GM21367 (cell line): ENCODE data around the gene FBXW12.
"Not testable (repeated sequence)": the region's sequence is repeated elsewhere in the genome, so short reads cannot be mapped to it uniquely, and the experiment has no call there.

ENCODE experiments used
- ATAC-seq: cut with Tn5 transposase; IDR thresholded peaks from one replicate; pipeline ENCODE4 v1.9.1; 2021; ENCODE audit not compliant: unreplicated experiment

The FBXW12 gene

GRCh38 chr3:48371651-48372376, at the start of gene FBXW12:
TSS of gene FBXW12 (plus strand) at chr3:48372219. CDS start at chr3:48372768, 549 bp downstream.
- no peak for ATAC-seq

GRCh38 chr3:48331706-48332435, 40.1 kb upstream of the FBXW12 start:
- ATAC-seq: not testable (repeated sequence)

GRCh38 chr3:48333346-48334245, 38.4 kb upstream of the FBXW12 start, which contains the start of gene SPINK8:
TSS of gene SPINK8 (minus strand) at chr3:48333661. CDS start at chr3:48328341, 5,320 bp downstream.
- not testable (repeated sequence) for ATAC-seq

GRCh38 chr3:48334605-48335004, 37.4 kb upstream of the FBXW12 start:
- no peak for ATAC-seq

GRCh38 chr3:48335286-48335685, 36.7 kb upstream of the FBXW12 start:
- ATAC-seq: not testable (repeated sequence)

- not testable (repeated sequence) for ATAC-seq
These were observed 34.5 kb upstream of the FBXW12 start for GRCh38 chr3:48337536-48337935.

GRCh38 chr3:48338635-48339034, 33.4 kb upstream of the FBXW12 start:
- ATAC-seq: no peak

- ATAC-seq: no peak
These were observed 28.6 kb upstream of the FBXW12 start for GRCh38 chr3:48343432-48343831.

- ATAC-seq: no peak
These were observed 27.0 kb upstream of the FBXW12 start for GRCh38 chr3:48344867-48345507.

GRCh38 chr3:48345946-48346572, 26.0 kb upstream of the FBXW12 start:
- ATAC-seq: no peak

GRCh38 chr3:48347500-48347899, 24.5 kb upstream of the FBXW12 start:
- ATAC-seq: no peak

- ATAC-seq: no peak
These were observed 19.5 kb upstream of the FBXW12 start for GRCh38 chr3:48352546-48352945.

- no peak for ATAC-seq
These were observed 18.0 kb upstream of the FBXW12 start for GRCh38 chr3:48353987-48354386.

GRCh38 chr3:48356419-48356818, 15.6 kb upstream of the FBXW12 start:
- no peak for ATAC-seq

- no peak for ATAC-seq
These were observed 10.1 kb upstream of the FBXW12 start for GRCh38 chr3:48361928-48362327.

GRCh38 chr3:48364840-48365239, 7.2 kb upstream of the FBXW12 start:
- ATAC-seq: no peak

GRCh38 chr3:48367201-48367600, 4.8 kb upstream of the FBXW12 start:
- ATAC-seq: no peak

- ATAC-seq: no peak
These were observed 2.2 kb upstream of the FBXW12 start for GRCh38 chr3:48369693-48370332.

- ATAC-seq: no peak
These were observed 1.7 kb upstream of the FBXW12 start for GRCh38 chr3:48370333-48370713.

- no peak for ATAC-seq
These were observed 355 bp downstream of the FBXW12 start for GRCh38 chr3:48372377-48372770.
